Body of pancreas (tissue), 4 donors: Measurements from ENCODE around the gene SEC11A. TPM values are rescaled to one million over a fixed set of nuclear protein-coding genes. Genes with fewer than 3 reads are reported as not detected.

ENCODE experiments used
- ATAC-seq: fragments of 150-250 bp; one replicate; pipeline ENCODE4 v1.9.1; 2016
- DNase-seq, 4 donors: peaks; one replicate each; pipeline ENCODE4 v3.0.0-alpha.2; 2019
- H3K27ac ChIP-seq, 4 donors: fragments of 200-600 bp; sonication (generic); 1 replicate in 3 of 4; 2 replicates in 1 of 4; pipeline versions ENCODE4 v1.5.1 to v1.6.1; 2016 to 2019; ENCODE audit warnings: mild to moderate bottlenecking in 1 of 4, mixed read lengths in 1 of 4, moderate library complexity in 1 of 4
- H3K27me3 ChIP-seq, 2 donors: fragments of 200-600 bp; sonication (generic); one replicate each; pipeline ENCODE4 v1.6.0; 2016; ENCODE audit warnings: mild to moderate bottlenecking in 1 of 2
- H3K36me3 ChIP-seq, 2 donors: fragments of 200-600 bp; sonication (generic); replicated peaks in 1 of 2; 2 replicates each; pipeline ENCODE4 v1.5.1; 2016; ENCODE audit warnings: low read depth in 2 of 2; ENCODE audit not compliant: insufficient read depth in 1 of 2
- H3K4me1 ChIP-seq: fragments of 200-600 bp; sonication (generic); one replicate; pipeline ENCODE4 v1.6.0; 2016
- H3K4me3 ChIP-seq, 2 donors: fragments of 200-600 bp; sonication (generic); 1 replicate in 1 of 2; 2 replicates in 1 of 2; pipeline ENCODE4 v1.5.1; 2016 to 2019
- H3K9me3 ChIP-seq, 3 donors: fragments of 200-600 bp; sonication (generic); 1 replicate in 2 of 3; 2 replicates in 1 of 3; pipeline ENCODE4 v1.5.1; 2016
- CTCF ChIP-seq, 7 experiments: fragments of 450-650 bp in 4 of 7; fragments of 200-600 bp in 3 of 7; sonication (generic) in 3 of 7; IDR thresholded peaks; one replicate each; pipeline ENCODE4 v1.5.1; 2016 to 2019; ENCODE audit warnings: antibody characterized with exemption in 7 of 7
- POLR2A ChIP-seq, 3 donors: fragments of 450-650 bp; IDR thresholded peaks; one replicate each; pipeline ENCODE4 v1.6.1; 2016; ENCODE audit warnings: antibody characterized with exemption in 3 of 3, mild to moderate bottlenecking in 2 of 3
- WGBS, 2 donors: methylation state at CpG; one replicate each; pipeline ENCODE4 v1.1.5; 2017; 5-methylcytosine and 5-hydroxymethylcytosine counted together
- intact Hi-C: fragments of 100-400 bp; cut with DNase I; formaldehyde crosslinking; loops from one replicate; pipeline ENCODE4 v1.15.1; 2023
- total RNA-seq, 2 donors: library from RNA; depleted of rRNA; stranded (reverse); fragments of >200 nt; gene quantifications; one replicate each; pipeline ENCODE4 v1.1.0, GENCODE V29; 2016

SEC11A gene
- total RNA-seq, 2 donors from 2014 or later = 83.8 to 89.3 TPM

- Histone ChIP-seq H3K27ac (peak overlapping the region; percentile 68 to 90 (median 85)), H3K4me3 (peak overlapping the region; percentile 21 to 57), H3K9me3 (no peaks in the 10 kb centered on the region), H3K36me3 (no peaks in the 10 kb centered on the region), H3K27me3 (no peaks in the 10 kb centered on the region), H3K4me1 (peaks cover 60% of the 10 kb centered on the region)
- intact Hi-C loops = loop anchor here (10.0 kb wide), 1 partner anchor 270 kb away; no protein-coding TSS in a partner anchor
- WGBS, 2 donors = 6% methylated on average over 15 to 19 of the region's 19 CpGs
- peak; percentile 58 for ATAC-seq
- peak; percentile 81 to 91 (median 85) for DNase-seq
- no peak for TF ChIP-seq POLR2A (IDR thresholded peaks at IDR 0.05)
- TF ChIP-seq CTCF (IDR thresholded peaks at IDR 0.05) = peak; percentile 42 to 72 (median 62)
Observed at GRCh38 chr15:84654689-84655453, 61.1 kb downstream of the SEC11A start.

GRCh38 chr15:84653910-84654688, 61.8 kb downstream of the SEC11A start, which contains the start of gene WDR73:
Gene WDR73, minus strand, starts transcription at chr15:84654283. Its CDS starts 9 bp downstream, at chr15:84654274.
- 1% methylated on average over 11 to 49 of the region's 49 CpGs for whole genome bisulfite sequencing, 2 donors
- no peak for TF ChIP-seq CTCF (IDR thresholded peaks at IDR 0.05)
- peak; percentile 32 to 83 (median 80) for TF ChIP-seq POLR2A (IDR thresholded peaks at IDR 0.05)
- ATAC-seq = peak; percentile 88
- Histone ChIP-seq H3K36me3 (no peaks in the 10 kb centered on the region), H3K4me3 (peak within 1 kb of the TSS; percentile 21 to 57), H3K4me1 (peaks cover 62% of the 10 kb centered on the region), H3K9me3 (no peaks in the 10 kb centered on the region), H3K27me3 (no peaks in the 10 kb centered on the region), H3K27ac (peak within 1 kb of the TSS; percentile 68 to 90 (median 85))
- DNase-seq = peak; percentile 95 to 97 (median 96)
- intact Hi-C loops = loop anchor here (10.0 kb wide), 1 partner anchor 271 kb away; no protein-coding TSS in a partner anchor

- Histone ChIP-seq H3K27me3 (no peaks in the 10 kb centered on the region), H3K4me3 (peak overlapping the region; percentile 21 to 57), H3K36me3 (no peaks in the 10 kb centered on the region), H3K9me3 (no peaks in the 10 kb centered on the region), H3K27ac (peak overlapping the region; percentile 68 to 90 (median 85)), H3K4me1 (peaks cover 58% of the 10 kb centered on the region)
- no peak for TF ChIP-seq CTCF (IDR thresholded peaks at IDR 0.05)
- TF ChIP-seq POLR2A (IDR thresholded peaks at IDR 0.05) = no peak
- 9 to 18% methylated on average over 2 to 7 of the region's 7 CpGs for WGBS, 2 donors
- intact Hi-C loops = loop anchor here (10.0 kb wide), 1 partner anchor 271 kb away; no protein-coding TSS in a partner anchor
- ATAC-seq = no peak
- DNase-seq = no peak
Observed at GRCh38 chr15:84653584-84653909, 62.4 kb downstream of the SEC11A start.

GRCh38 chr15:84649706-84650105, 66.2 kb downstream of the SEC11A start:
- Histone ChIP-seq H3K36me3 (peaks cover 3 to 14% of the 10 kb centered on the region in 2 donors), H3K4me1 (peaks cover 36% of the 10 kb centered on the region), H3K27me3 (no peaks in the 10 kb centered on the region), H3K4me3 (no peak overlapping the region), H3K9me3 (no peaks in the 10 kb centered on the region), H3K27ac (no peak overlapping the region)
- TF ChIP-seq POLR2A (IDR thresholded peaks at IDR 0.05) (no peak), CTCF (IDR thresholded peaks at IDR 0.05) (no peak)
- ATAC-seq (no peak), DNase-seq (no peak)
- 100% methylated on average over 2 of the region's 2 CpGs for WGBS, 2 donors
- intact Hi-C loops = loop anchor here (10.0 kb wide), 2 partner anchors 55 to 275 kb away; no protein-coding TSS in a partner anchor
